Naive B cell (primary cell): ENCODE data around the gene POTEI. TPM values are rescaled to one million over a fixed set of nuclear protein-coding genes. Genes with fewer than 3 reads are reported as not detected.
"Not testable (repeated sequence)": the region's sequence is repeated elsewhere in the genome, so short reads cannot be mapped to it uniquely, and the experiment has no call there.

Source experiments
- ATAC-seq, 2 donors: fragments of 150-1000 bp; cut with Tn5 transposase; 2 replicates each; pipeline ENCODE4 v1.10.0; 2021; ENCODE audit warnings: low read depth in 2 of 2, mild to moderate bottlenecking in 2 of 2, moderate library complexity in 2 of 2
- DNase-seq: peaks from one replicate; pipeline ENCODE4 v3.0.0; 2022
- H3K27ac Mint-ChIP-seq, 6 donors: one replicate each; pipeline ENCODE4 v1.8.0; 2020 to 2022; ENCODE audit warnings: mild to moderate bottlenecking in 6 of 6, mixed read lengths in 6 of 6, moderate library complexity in 5 of 6, inconsistent platforms in 2 of 6
- H3K27me3 Mint-ChIP-seq, 3 donors: one replicate each; pipeline ENCODE4 v1.8.0; 2021 to 2022; ENCODE audit warnings: mixed read lengths in 3 of 3, mild to moderate bottlenecking in 1 of 3
- H3K36me3 Mint-ChIP-seq, 2 donors: one replicate each; pipeline ENCODE4 v1.8.0; 2020 to 2022; ENCODE audit warnings: mixed read lengths in 2 of 2, inconsistent platforms in 1 of 2, mild to moderate bottlenecking in 1 of 2
- H3K4me1 Mint-ChIP-seq, 3 donors: one replicate each; pipeline ENCODE4 v1.8.0; 2020 to 2022; ENCODE audit warnings: mixed read lengths in 3 of 3, inconsistent platforms in 1 of 3, mild to moderate bottlenecking in 1 of 3, moderate library complexity in 1 of 3
- H3K4me3 Mint-ChIP-seq, 8 donors: one replicate each; pipeline ENCODE4 v1.8.0; 2020 to 2022; ENCODE audit warnings: mild to moderate bottlenecking in 8 of 8, mixed read lengths in 8 of 8, moderate library complexity in 8 of 8, inconsistent platforms in 2 of 8
- H3K9me3 Mint-ChIP-seq, 7 donors: one replicate each; pipeline ENCODE4 v1.8.0; 2020 to 2022; ENCODE audit warnings: mixed read lengths in 7 of 7, mild to moderate bottlenecking in 5 of 7, inconsistent platforms in 2 of 7, moderate library complexity in 1 of 7
- polyA plus RNA-seq, 6 donors: library from polyadenylated mRNA; unstranded; fragments of 300-500 nt; fragmentation: Illumina TruSeq; gene quantifications; one replicate each; pipeline ENCODE4 v1.2.3, GENCODE V29; 2021; ENCODE audit warnings: low read depth in 6 of 6

Gene POTEI
- polyA plus RNA-seq, 6 donors from 2014 or later = not detected

DNA sequence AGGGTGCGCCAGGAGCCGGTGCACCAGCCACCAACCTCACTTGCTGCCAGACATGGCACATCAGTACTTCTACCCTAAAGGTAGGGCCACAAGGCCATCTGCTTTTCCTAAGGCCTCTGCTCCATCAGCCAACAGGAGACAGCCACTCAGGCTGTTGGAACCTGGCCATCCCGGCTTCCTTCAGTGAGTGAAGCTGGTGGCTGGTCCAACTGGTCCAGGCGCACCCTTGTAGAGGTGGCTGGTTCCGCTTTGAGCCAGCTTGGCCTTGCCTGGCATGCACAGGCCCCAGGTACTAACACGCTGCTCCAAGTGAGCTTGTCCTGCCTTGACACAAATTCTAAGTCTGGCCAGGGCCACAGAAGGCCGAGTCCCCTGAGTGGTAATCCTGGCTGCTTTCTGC lies 58.8 kb downstream of the POTEI start:
- ATAC-seq, H3K4me1 Mint-ChIP-seq, H3K4me3 Mint-ChIP-seq, H3K27me3 Mint-ChIP-seq, H3K9me3 Mint-ChIP-seq, H3K27ac Mint-ChIP-seq, DNase-seq, H3K36me3 Mint-ChIP-seq: not testable (repeated sequence)

DNA sequence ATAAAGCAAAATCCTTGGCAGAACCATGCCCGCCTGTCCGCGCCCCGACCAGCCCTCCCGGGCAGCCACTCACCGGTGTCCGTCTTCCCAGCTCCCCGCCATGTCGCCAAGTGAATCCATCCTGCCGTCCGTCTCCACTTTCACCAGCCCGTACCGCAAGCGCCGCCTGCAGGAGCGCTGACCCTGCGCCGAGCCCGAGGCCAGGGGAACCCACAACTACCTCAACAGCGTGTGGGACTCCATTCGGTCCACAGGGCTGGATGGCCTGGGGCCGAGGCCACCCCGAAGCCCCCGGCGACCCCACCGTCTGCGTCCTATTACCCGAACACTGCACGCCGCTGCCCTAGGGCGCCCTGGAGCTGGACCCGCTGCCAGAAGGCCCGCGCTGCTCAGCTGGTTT lies 81.5 kb downstream of the POTEI start:
- DNase-seq (peak; percentile 8), ATAC-seq (peak; percentile 25 to 37)
- Mint-ChIP-seq H3K27me3 (peaks cover 7 to 13% (median 8%) of the 10 kb centered on the region in 3 donors), H3K4me3 (peak overlapping the region in 6 of 8 donors; percentile 16 to 86 (median 42))
- not testable (repeated sequence) for H3K9me3 Mint-ChIP-seq, H3K27ac Mint-ChIP-seq, H3K4me1 Mint-ChIP-seq, H3K36me3 Mint-ChIP-seq

DNA sequence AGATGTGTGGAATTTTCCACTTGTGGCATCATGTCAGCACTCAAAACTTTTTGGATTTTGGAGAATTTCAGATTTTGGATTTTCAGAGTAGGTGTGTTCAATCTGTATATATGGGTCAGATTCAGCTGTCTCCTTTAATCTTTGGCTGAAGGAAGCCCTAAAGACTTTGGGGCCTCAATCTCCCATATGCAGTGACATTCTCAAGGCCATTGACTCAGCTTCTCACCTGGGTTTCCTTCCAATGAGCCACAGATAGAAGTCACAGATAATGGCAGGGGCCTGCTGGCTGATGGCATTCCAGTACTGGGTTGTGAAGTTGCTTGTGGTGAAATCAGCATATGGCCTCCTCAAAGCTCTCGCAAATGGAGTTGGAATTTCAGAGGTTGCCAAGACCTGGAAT lies 90.3 kb downstream of the POTEI start:
- not testable (repeated sequence) for ATAC-seq, H3K36me3 Mint-ChIP-seq, H3K9me3 Mint-ChIP-seq, H3K4me1 Mint-ChIP-seq, H3K4me3 Mint-ChIP-seq, H3K27ac Mint-ChIP-seq, DNase-seq
- peaks cover 0 to 20% (median 0%) of the 10 kb centered on the region in 3 donors for H3K27me3 Mint-ChIP-seq

DNA sequence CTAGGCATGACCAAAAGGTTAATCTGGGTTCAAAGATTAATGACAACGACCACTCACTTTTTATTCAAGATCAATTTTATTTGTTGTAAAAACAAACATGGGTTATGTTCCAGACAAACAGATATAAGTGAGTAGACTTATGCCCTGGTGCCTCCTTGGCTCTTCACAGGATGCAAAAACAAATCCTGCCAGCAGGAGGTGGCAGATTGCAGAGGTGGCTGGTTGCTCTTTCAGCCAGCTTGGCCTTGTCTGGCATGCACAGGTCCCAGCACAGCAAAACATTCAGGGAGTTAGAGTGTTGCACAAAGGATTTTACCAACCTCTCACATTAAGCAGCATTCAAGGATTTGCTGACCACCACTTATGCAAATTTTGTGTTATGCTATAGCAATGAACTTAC lies 92.4 kb downstream of the POTEI start:
- H3K4me3 Mint-ChIP-seq, ATAC-seq, H3K36me3 Mint-ChIP-seq, DNase-seq, H3K4me1 Mint-ChIP-seq, H3K27ac Mint-ChIP-seq, H3K9me3 Mint-ChIP-seq: not testable (repeated sequence)
- peaks cover 0 to 13% (median 0%) of the 10 kb centered on the region in 3 donors for H3K27me3 Mint-ChIP-seq

Other genes with a start within 250 kb of the POTEI start
- gene IMP4, start 166.4 kb downstream of the POTEI start, polyA plus RNA-seq = 100 to 1,000 TPM in 2 of 6 donors, 10 to 100 TPM in 4; 62.0 to 112 (median 85.3) TPM
- 10 to 100 TPM; 57.8 to 83.3 (median 68.5) TPM for gene PTPN18, start 153.3 kb downstream of the POTEI start, polyA plus RNA-seq
- not detected for gene CFC1B, start 11.9 kb upstream of the POTEI start, polyA plus RNA-seq
- gene CFC1, start 90.2 kb upstream of the POTEI start, polyA plus RNA-seq = not detected
- gene POTEJ, start 102.1 kb upstream of the POTEI start, polyA plus RNA-seq = not detected
- gene GPR148, start 219.7 kb upstream of the POTEI start, polyA plus RNA-seq = not detected
- not detected for gene AMER3, start 246.2 kb upstream of the POTEI start, polyA plus RNA-seq